AG04450 (cell line): ENCODE data around the gene STAT3. TPM values are rescaled to one million over a fixed set of nuclear protein-coding genes. Genes with fewer than 3 reads are reported as not detected.
"Not testable (repeated sequence)": the region's sequence is repeated elsewhere in the genome, so short reads cannot be mapped to it uniquely, and the experiment has no call there.

Experiments used
- CTCF ChIA-PET: fragments of 300-600, 350-600 bp; formaldehyde crosslinking; extraction: SDS; loops from one replicate; lab custom pipeline; 2022; ENCODE audit warnings: antibody characterized with exemption, inconsistent platforms; lab: Charles Lee
- POLR2A ChIA-PET: fragments of 350-600 bp; formaldehyde crosslinking; extraction: SDS; loops from one replicate; lab custom pipeline; 2021; ENCODE audit warnings: antibody characterized with exemption, inconsistent platforms; lab: Yijun Ruan, JAX
- DNase-seq: peaks from one replicate; pipeline ENCODE4 v3.0.0-alpha.2; 2011; ENCODE audit warnings: low read depth, low spot score
- H3K27ac ChIP-seq: one replicate; pipeline ENCODE4 v1.5.1; 2012; ENCODE audit warnings: low read depth, low read length, control low read depth
- H3K27me3 ChIP-seq: one replicate; pipeline ENCODE4 v1.6.0; 2012; ENCODE audit warnings: low read length; ENCODE audit not compliant: control insufficient read depth, insufficient read depth
- H3K4me3 ChIP-seq: 2 replicates; pipeline ENCODE4 v1.5.1; 2011; ENCODE audit warnings: mild to moderate bottlenecking, low read depth, low read length, control low read depth
- H3K9me3 ChIP-seq: 2 replicates; pipeline ENCODE4 v1.5.1; 2012; ENCODE audit warnings: low read length; ENCODE audit not compliant: control insufficient read depth, insufficient read depth
- polyA plus RNA-seq: library from polyadenylated mRNA; depleted of rRNA; stranded (reverse); fragments of >200 nt; gene quantifications from 2 replicates; pipeline ENCODE4 v1.2.3, GENCODE V29; 2011
- TF ChIP-seq, protein P1 (sequence below): IDR thresholded peaks from 2 replicates; pipeline ENCODE4 v1.5.1; 2011; ENCODE audit warnings: low read depth, low read length, control low read depth, inconsistent platforms

STAT3 gene
- polyA plus RNA-seq, 1 experiment: 77.1 TPM

DNA sequence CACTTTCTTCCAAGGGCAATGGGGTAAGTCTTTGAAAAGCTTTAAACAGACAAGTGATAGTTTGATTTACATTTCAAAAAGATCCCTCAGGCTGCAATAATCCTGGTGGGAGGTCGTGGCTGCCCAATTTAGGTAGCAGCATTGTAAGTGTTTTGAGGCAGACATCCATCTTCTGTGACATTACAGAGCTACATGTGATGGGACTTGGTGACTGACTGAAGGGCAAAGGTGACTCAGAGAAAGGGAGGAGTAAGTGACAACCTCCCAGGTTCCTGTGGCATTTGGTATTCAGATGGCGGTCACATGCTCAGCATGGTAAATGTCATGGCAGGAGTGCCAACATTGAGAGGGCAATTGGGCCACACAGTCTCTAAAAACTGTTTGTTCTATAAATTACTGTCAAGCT is 26.5 kb downstream of the STAT3 start:
- ChIA-PET CTCF (no interaction called here), POLR2A (no interaction called here)
- TF ChIP-seq, protein P1, sequence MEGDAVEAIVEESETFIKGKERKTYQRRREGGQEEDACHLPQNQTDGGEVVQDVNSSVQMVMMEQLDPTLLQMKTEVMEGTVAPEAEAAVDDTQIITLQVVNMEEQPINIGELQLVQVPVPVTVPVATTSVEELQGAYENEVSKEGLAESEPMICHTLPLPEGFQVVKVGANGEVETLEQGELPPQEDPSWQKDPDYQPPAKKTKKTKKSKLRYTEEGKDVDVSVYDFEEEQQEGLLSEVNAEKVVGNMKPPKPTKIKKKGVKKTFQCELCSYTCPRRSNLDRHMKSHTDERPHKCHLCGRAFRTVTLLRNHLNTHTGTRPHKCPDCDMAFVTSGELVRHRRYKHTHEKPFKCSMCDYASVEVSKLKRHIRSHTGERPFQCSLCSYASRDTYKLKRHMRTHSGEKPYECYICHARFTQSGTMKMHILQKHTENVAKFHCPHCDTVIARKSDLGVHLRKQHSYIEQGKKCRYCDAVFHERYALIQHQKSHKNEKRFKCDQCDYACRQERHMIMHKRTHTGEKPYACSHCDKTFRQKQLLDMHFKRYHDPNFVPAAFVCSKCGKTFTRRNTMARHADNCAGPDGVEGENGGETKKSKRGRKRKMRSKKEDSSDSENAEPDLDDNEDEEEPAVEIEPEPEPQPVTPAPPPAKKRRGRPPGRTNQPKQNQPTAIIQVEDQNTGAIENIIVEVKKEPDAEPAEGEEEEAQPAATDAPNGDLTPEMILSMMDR: no peak
- H3K27ac ChIP-seq: no peak overlapping the region
- H3K4me3 ChIP-seq: no peak overlapping the region
- no peaks in the 10 kb centered on the region for H3K27me3 ChIP-seq
- no peak for DNase-seq
- H3K9me3 ChIP-seq: no peaks in the 10 kb centered on the region

DNA sequence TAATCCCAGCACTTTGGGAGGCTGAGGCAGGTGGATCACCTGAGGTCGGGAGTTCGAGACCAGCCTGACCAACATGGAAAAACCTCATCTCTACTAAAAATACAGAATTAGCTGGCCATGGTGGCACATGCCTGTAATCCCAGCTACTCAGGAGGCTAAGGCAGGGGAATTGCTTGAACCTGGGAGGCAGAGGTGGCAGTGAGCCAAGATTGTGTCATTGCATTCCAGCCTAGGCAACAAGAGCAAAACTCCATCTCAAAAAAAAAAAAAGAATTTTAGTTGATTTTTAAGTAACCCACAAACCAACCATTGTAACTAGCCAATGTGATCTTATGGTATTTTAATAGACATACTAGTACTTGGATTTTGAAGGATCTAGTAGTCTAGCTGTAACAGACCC is 27.9 kb downstream of the STAT3 start:
- H3K27me3 ChIP-seq, H3K9me3 ChIP-seq, POLR2A ChIA-PET, H3K27ac ChIP-seq, DNase-seq, H3K4me3 ChIP-seq, CTCF ChIA-PET: not testable (repeated sequence)

DNA sequence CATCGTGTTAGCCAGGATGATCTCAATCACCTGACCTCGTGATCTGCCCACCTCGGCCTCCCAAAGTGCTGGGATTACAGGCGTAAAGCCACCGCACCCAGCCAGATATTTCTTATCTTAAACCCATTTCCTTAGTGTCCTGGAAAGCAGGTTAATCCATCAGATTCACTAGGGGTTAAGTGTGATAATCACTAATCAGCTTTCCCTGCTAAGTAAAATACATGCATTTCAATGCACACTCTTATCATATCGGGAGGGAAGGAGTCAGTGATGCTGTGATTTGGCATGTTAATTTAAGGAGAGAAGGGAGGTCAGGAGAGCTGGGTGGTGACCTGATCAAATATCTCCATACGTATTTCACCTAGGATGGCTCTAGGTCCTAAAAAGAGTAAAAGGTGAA is 29.1 kb downstream of the STAT3 start:
- DNase-seq: no peak
- Histone ChIP-seq H3K9me3 (no peaks in the 10 kb centered on the region), H3K27me3 (no peaks in the 10 kb centered on the region), H3K27ac (no peak overlapping the region), H3K4me3 (no peak overlapping the region)
- CTCF ChIA-PET: no interaction called here
- POLR2A ChIA-PET: interaction anchor here (0.9 kb wide), 1 partner anchor 29 kb away, joined by 3 read pairs; the partner anchor contains the start of gene STAT3
- TF ChIP-seq, protein P1: no peak

DNA sequence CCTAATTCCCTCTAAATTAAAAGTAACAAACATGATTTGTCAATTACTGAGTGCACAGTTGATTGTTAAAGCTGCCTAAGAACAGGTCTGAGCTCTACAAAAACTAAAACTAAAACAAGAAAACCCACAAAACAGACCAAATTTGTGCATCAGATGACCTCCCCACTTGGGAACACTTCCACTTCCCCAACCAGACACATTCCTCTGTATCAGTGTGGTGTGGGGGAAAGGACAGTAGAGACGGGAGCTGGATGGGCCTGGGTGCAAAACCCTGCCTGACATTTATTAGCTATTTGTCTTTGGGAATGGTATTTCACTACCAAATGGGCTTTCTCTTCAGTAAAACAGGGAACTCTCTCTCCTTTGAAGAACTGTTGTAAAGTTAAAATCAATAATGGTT is 29.8 kb downstream of the STAT3 start:
- POLR2A ChIA-PET: interaction anchor here (0.7 to 0.9 kb wide), 2 partner anchors 30 to 83 kb away, joined by 3 read pairs; partner anchors contain the start of gene STAT3
- CTCF ChIA-PET: no interaction called here

DNA sequence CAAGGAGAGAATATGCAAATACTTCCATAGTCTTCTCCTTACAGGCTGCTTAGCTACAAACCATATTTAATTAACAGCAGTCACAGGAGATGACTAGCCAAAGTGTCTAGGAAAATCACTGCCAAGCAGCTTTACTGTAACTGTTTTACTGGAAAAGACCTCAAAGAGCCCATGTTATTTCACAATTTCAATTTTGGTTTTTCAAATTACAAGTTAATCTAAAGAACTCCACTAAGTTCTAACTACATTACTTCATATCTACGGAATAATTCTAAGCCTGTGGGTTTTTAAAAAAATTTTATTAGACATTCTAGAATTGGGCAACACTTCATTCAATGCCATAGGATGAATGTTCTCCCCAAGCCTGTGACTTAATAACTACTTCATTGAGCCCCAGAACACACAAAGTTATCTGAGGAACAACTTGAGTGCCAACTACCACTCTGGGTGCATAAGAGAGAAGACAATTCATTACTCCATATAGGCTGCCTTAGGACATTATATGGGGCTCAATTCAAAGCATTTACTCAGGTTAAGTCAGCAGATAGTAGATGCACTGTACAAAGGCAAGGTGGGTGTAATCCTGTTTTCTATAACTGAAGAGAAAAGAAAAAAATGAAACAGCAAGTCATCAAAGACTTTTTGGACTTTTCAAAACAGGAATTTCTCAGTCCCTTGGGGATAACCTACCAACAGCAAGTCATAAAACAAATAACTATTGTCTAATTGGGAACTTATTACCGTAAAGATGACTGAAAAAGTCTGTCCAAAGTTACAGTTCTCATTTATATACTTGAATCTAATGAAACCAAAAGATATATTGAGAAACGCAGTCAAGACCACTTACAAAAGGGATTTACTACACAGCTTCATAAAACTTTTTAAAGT is 33.0 kb downstream of the STAT3 start:
- CTCF ChIA-PET: interaction anchor here (0.6 kb wide), 1 partner anchor 36 kb away, joined by 3 read pairs; no protein-coding TSS in a partner anchor
- Histone ChIP-seq H3K27me3 (no peaks in the 10 kb centered on the region), H3K9me3 (no peaks in the 10 kb centered on the region), H3K27ac (no peak overlapping the region), H3K4me3 (no peak overlapping the region)
- POLR2A ChIA-PET: no interaction called here
- TF ChIP-seq, protein P1: no peak
- DNase-seq: no peak

More for the DNA sequence above, 29.8 kb downstream of the STAT3 start:
- Histone ChIP-seq H3K4me3 (no peak overlapping the region), H3K9me3 (no peaks in the 10 kb centered on the region), H3K27ac (no peak overlapping the region), H3K27me3 (no peaks in the 10 kb centered on the region)
- TF ChIP-seq, protein P1: no peak
- no peak for DNase-seq
